ENCODE data around the gene SLC35E2B. TPM values are rescaled to one million over a fixed set of nuclear protein-coding genes. Genes with fewer than 3 reads are reported as not detected.
"Not testable (repeated sequence)": the region's sequence is repeated elsewhere in the genome, so short reads cannot be mapped to it uniquely, and the experiment has no call there.

SLC35E2B gene
- total RNA-seq, 3 donors from 2014 or later = 32.4 to 75.2 (median 73.8) TPM

- intact Hi-C loops (cut with DNase I, micrococcal nuclease) = no loop called here
- peaks cover 4% of the 10 kb centered on the region for H3K36me3 ChIP-seq (ENCODE audit: low read depth)
- peak in 2 of 3 donors; percentile 24 to 51 for DNase-seq
- peaks cover 4% of the 10 kb centered on the region for H3K4me1 ChIP-seq (ENCODE audit: low read depth)
- TF ChIP-seq CTCF (IDR thresholded peaks at IDR 0.05) = no peak
- ATAC-seq = no peak
- H3K9me3 ChIP-seq = no peaks in the 10 kb centered on the region
- H3K4me3 ChIP-seq = no peak overlapping the region
Measured at GRCh38 chr1:1703796-1704195, 11.2 kb upstream of the SLC35E2B start.

GRCh38 chr1:1702506-1702905 lies 9.9 kb upstream of the SLC35E2B start:
- peak in 1 of 3 donors; percentile 21 for DNase-seq
- H3K4me3 ChIP-seq; H3K4me1 ChIP-seq (ENCODE audit: low read depth); intact Hi-C loops (cut with DNase I, micrococcal nuclease); H3K9me3 ChIP-seq; ATAC-seq; H3K36me3 ChIP-seq (ENCODE audit: low read depth): not testable (repeated sequence)

GRCh38 chr1:1700557-1700956 lies 8.0 kb upstream of the SLC35E2B start:
- H3K4me1 ChIP-seq (ENCODE audit: low read depth); H3K9me3 ChIP-seq; H3K4me3 ChIP-seq; H3K36me3 ChIP-seq (ENCODE audit: low read depth); DNase-seq; intact Hi-C loops (cut with DNase I, micrococcal nuclease): not testable (repeated sequence)
- peak; percentile 12 for ATAC-seq

GRCh38 chr1:1700067-1700466 lies 7.5 kb upstream of the SLC35E2B start:
- ATAC-seq = peak; percentile 6
- DNase-seq; H3K4me1 ChIP-seq (ENCODE audit: low read depth); intact Hi-C loops (cut with DNase I, micrococcal nuclease); H3K4me3 ChIP-seq; H3K9me3 ChIP-seq; H3K36me3 ChIP-seq (ENCODE audit: low read depth): not testable (repeated sequence)

- not testable (repeated sequence) for H3K4me3 ChIP-seq; H3K4me1 ChIP-seq (ENCODE audit: low read depth); H3K36me3 ChIP-seq (ENCODE audit: low read depth); ATAC-seq; H3K9me3 ChIP-seq
- DNase-seq = peak in 1 of 3 donors; percentile 22
- intact Hi-C loops (cut with DNase I, micrococcal nuclease) = loop anchor here in 1 of 2 donors (10.0 kb wide), 1 partner anchor 216 kb away; the partner anchor contains the start of genes CALML6 and TMEM52
Measured at GRCh38 chr1:1699061-1699460, 6.5 kb upstream of the SLC35E2B start.

GRCh38 chr1:1697358-1698183 lies 5.0 kb upstream of the SLC35E2B start:
- not testable (repeated sequence) for ATAC-seq; H3K36me3 ChIP-seq (ENCODE audit: low read depth); H3K4me3 ChIP-seq; H3K4me1 ChIP-seq (ENCODE audit: low read depth); H3K9me3 ChIP-seq
- intact Hi-C loops (cut with DNase I, micrococcal nuclease) = loop anchor here in 1 of 2 donors (10.0 kb wide), 1 partner anchor 217 kb away; the partner anchor contains the start of genes CALML6 and TMEM52
- peak in 2 of 3 donors; percentile 25 to 46 for DNase-seq

- H3K4me1 ChIP-seq (ENCODE audit: low read depth); ATAC-seq; H3K9me3 ChIP-seq; H3K4me3 ChIP-seq; H3K36me3 ChIP-seq (ENCODE audit: low read depth): not testable (repeated sequence)
- intact Hi-C loops (cut with DNase I, micrococcal nuclease) = loop anchor here in 1 of 2 donors (10.0 kb wide), 1 partner anchor 218 kb away; the partner anchor contains the start of genes CALML6 and TMEM52
- peak in 2 of 3 donors; percentile 23 to 39 for DNase-seq
Measured at GRCh38 chr1:1696431-1697357, 4.1 kb upstream of the SLC35E2B start.

GRCh38 chr1:1692324-1692713 lies 276 bp downstream of the SLC35E2B start:
- peak; percentile 72 for ATAC-seq
- H3K9me3 ChIP-seq; H3K4me1 ChIP-seq (ENCODE audit: low read depth); H3K36me3 ChIP-seq (ENCODE audit: low read depth): not testable (repeated sequence)
- DNase-seq = peak; percentile 66 to 92 (median 81)
- intact Hi-C loops (cut with DNase I, micrococcal nuclease) = loop anchor here in 1 of 2 donors (10.0 kb wide), 1 partner anchor 222 kb away; the partner anchor contains the start of genes CALML6 and TMEM52
- peak overlapping the region; percentile 59 for H3K4me3 ChIP-seq

- peak in 2 of 3 donors; percentile 11 to 14 for DNase-seq
- H3K36me3 ChIP-seq (ENCODE audit: low read depth); H3K9me3 ChIP-seq; ATAC-seq; H3K4me1 ChIP-seq (ENCODE audit: low read depth); H3K4me3 ChIP-seq: not testable (repeated sequence)
- intact Hi-C loops (cut with DNase I, micrococcal nuclease) = loop anchor here in 1 of 2 donors (10.0 kb wide), 1 partner anchor 223 kb away; the partner anchor contains the start of genes CALML6 and TMEM52
Measured at GRCh38 chr1:1691443-1691842, 1.2 kb downstream of the SLC35E2B start.

GRCh38 chr1:1689526-1689925 lies 3.1 kb downstream of the SLC35E2B start:
- H3K9me3 ChIP-seq; intact Hi-C loops (cut with DNase I, micrococcal nuclease); H3K36me3 ChIP-seq (ENCODE audit: low read depth); ATAC-seq; H3K4me1 ChIP-seq (ENCODE audit: low read depth); H3K4me3 ChIP-seq: not testable (repeated sequence)
- DNase-seq = peak in 2 of 3 donors; percentile 12 to 13

All from mucosa of descending colon (tissue), 3 donors.